ENCODE data around the gene EML6. TPM values are rescaled to one million over a fixed set of nuclear protein-coding genes. Genes with fewer than 3 reads are reported as not detected.

EML6 gene
- total RNA-seq, 4 donors from 2014 or later, result 1.2 to 4.4 (median 3.1) TPM

- Histone ChIP-seq H3K36me3 (no peaks in the 10 kb centered on the region), H3K27ac (no peak overlapping the region), H3K9me3 (no peaks in the 10 kb centered on the region), H3K4me3 (no peak overlapping the region), H3K4me1 (no peaks in the 10 kb centered on the region), H3K27me3 (no peaks in the 10 kb centered on the region)
- intact Hi-C loops (cut with DNase I), result no loop called here
- WGBS, 2 donors, result 43 to 100% methylated on average over 1 of the region's 1 CpG
- TF ChIP-seq CTCF (IDR thresholded peaks at IDR 0.05) (no peak), POLR2A (IDR thresholded peaks at IDR 0.05) (no peak)
- no peak for DNase-seq
Measured at GRCh38 chr2:54741250-54741649, 17.8 kb downstream of the EML6 start.

- intact Hi-C loops (cut with DNase I), result no loop called here
- Histone ChIP-seq H3K36me3 (no peaks in the 10 kb centered on the region), H3K4me3 (no peak overlapping the region), H3K4me1 (no peaks in the 10 kb centered on the region), H3K27me3 (no peaks in the 10 kb centered on the region), H3K27ac (no peak overlapping the region), H3K9me3 (no peaks in the 10 kb centered on the region)
- TF ChIP-seq POLR2A (IDR thresholded peaks at IDR 0.05) (no peak), CTCF (IDR thresholded peaks at IDR 0.05) (no peak)
- WGBS, 2 donors, result 81 to 85% methylated on average over 4 to 5 of the region's 5 CpGs
- no peak for DNase-seq
Measured at GRCh38 chr2:54750040-54750439, 26.6 kb downstream of the EML6 start.

GRCh38 chr2:54752439-54752838, 29.0 kb downstream of the EML6 start:
- Histone ChIP-seq H3K4me3 (no peak overlapping the region), H3K36me3 (no peaks in the 10 kb centered on the region), H3K9me3 (no peaks in the 10 kb centered on the region), H3K27ac (no peak overlapping the region), H3K27me3 (no peaks in the 10 kb centered on the region), H3K4me1 (peaks cover 0 to 6% (median 0%) of the 10 kb centered on the region in 3 donors)
- 83 to 87% methylated on average over 1 of the region's 1 CpG for WGBS, 2 donors
- DNase-seq, result no peak
- TF ChIP-seq CTCF (IDR thresholded peaks at IDR 0.05) (no peak), POLR2A (IDR thresholded peaks at IDR 0.05) (no peak)
- intact Hi-C loops (cut with DNase I), result no loop called here

DNA sequence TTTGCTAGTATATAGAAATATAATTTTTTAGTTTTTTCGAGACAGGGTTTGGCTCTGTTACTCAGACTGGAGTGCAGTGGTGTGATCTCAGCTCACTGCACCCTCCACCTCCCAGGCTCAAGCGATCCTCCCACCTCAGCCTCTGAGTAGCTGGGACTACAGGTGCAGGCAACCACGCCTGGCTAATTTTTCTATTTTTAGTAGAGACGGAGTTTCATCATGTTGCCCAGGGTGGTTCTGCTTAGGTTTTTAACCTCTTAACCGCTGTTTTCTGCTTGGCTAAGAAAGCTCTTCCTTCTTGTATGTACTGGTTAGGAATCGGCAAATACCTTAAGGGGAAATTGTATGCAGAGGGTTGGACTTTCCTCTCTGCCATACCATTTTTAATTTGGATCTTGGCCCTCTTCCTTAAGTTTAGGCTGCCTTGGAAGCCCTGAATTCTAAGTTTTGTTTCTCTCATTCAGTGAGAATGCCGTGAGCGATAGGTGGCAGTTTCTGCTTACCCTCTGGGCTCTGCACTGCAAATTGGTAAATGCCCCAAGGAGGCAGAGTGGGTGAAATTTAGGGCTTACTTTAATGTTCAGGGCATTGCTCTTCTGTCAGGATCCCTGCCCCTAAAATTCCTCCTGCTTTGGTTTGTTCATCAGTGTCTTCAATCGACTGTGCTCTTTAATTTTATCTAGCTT, 32.3 kb downstream of the EML6 start:
- no peak overlapping the region for H3K27ac ChIP-seq

More for the DNA sequence above, 32.3 kb downstream of the EML6 start:
- H3K27me3 ChIP-seq, result no peaks in the 10 kb centered on the region
- no peak for DNase-seq
- peaks cover 0 to 6% (median 2%) of the 10 kb centered on the region in 3 donors for H3K4me1 ChIP-seq
- TF ChIP-seq POLR2A (IDR thresholded peaks at IDR 0.05) (no peak), CTCF (IDR thresholded peaks at IDR 0.05) (peak in 3 of 6 experiments; percentile 9 to 16 (median 14))
- H3K9me3 ChIP-seq, result no peaks in the 10 kb centered on the region
- no peaks in the 10 kb centered on the region for H3K36me3 ChIP-seq
- H3K4me3 ChIP-seq, result no peak overlapping the region
- intact Hi-C loops (cut with DNase I), result no loop called here
- WGBS, 2 donors, result 30 to 36% methylated on average over 9 of the region's 9 CpGs
